Natural killer cell (primary cell): ENCODE data around the gene SLC9A7. TPM values are rescaled to one million over a fixed set of nuclear protein-coding genes. Genes with fewer than 3 reads are reported as not detected.

ENCODE experiments used
- ATAC-seq, 3 donors: fragments of 150-1000 bp in 2 of 3; fragments of 200-7000 bp in 1 of 3; cut with Tn5 transposase; 1 replicate in 1 of 3; 2 replicates in 2 of 3; pipeline ENCODE4 v1.10.0; 2021; ENCODE audit warnings: mild to moderate bottlenecking in 2 of 3, moderate library complexity in 2 of 3
- DNase-seq, 2 donors: peaks; one replicate each; pipeline versions ENCODE4 v3.0.0 to v3.0.0-alpha.2; 2013 to 2021; ENCODE audit warnings: mixed read lengths in 1 of 2
- H3K27ac ChIP-seq: one replicate; pipeline ENCODE4 v1.5.1; 2013; ENCODE audit warnings: mild to moderate bottlenecking, low read length
- H3K27me3 ChIP-seq: one replicate; pipeline ENCODE4 v1.6.1; 2013; ENCODE audit warnings: low read length; ENCODE audit not compliant: control insufficient read depth, insufficient read depth
- H3K36me3 ChIP-seq: one replicate; pipeline ENCODE4 v1.6.1; 2013; ENCODE audit warnings: low read length; ENCODE audit not compliant: control insufficient read depth, insufficient read depth
- H3K4me1 ChIP-seq: one replicate; pipeline ENCODE4 v1.6.1; 2013; ENCODE audit warnings: low read length; ENCODE audit not compliant: control insufficient read depth, insufficient read depth
- H3K4me3 ChIP-seq: one replicate; pipeline ENCODE4 v1.5.1; 2013; ENCODE audit warnings: low read length
- H3K9me3 ChIP-seq: one replicate; pipeline ENCODE4 v1.6.1; 2013; ENCODE audit warnings: low read length; ENCODE audit not compliant: control insufficient read depth, insufficient read depth
- H3K27ac Mint-ChIP-seq, 2 donors: one replicate each; pipeline ENCODE4 v1.8.0; 2022; ENCODE audit warnings: mild to moderate bottlenecking in 2 of 2, mixed read lengths in 2 of 2, moderate library complexity in 1 of 2
- H3K27me3 Mint-ChIP-seq, 2 donors: one replicate each; pipeline ENCODE4 v1.8.0; 2022; ENCODE audit warnings: low read depth in 2 of 2, mixed read lengths in 2 of 2
- H3K36me3 Mint-ChIP-seq: one replicate; pipeline ENCODE4 v1.8.0; 2022; ENCODE audit warnings: mixed read lengths
- H3K4me1 Mint-ChIP-seq, 2 donors: one replicate each; pipeline ENCODE4 v1.8.0; 2022; ENCODE audit warnings: mixed read lengths in 2 of 2
- H3K4me3 Mint-ChIP-seq: one replicate; pipeline ENCODE4 v1.8.0; 2022; ENCODE audit warnings: mild to moderate bottlenecking, moderate library complexity, mixed read lengths
- H3K9me3 Mint-ChIP-seq, 2 donors: one replicate each; pipeline ENCODE4 v1.8.0; 2022; ENCODE audit warnings: mixed read lengths in 2 of 2
- WGBS: methylation state at CpG from one replicate; pipeline ENCODE4 v1.1.7; 2013; ENCODE audit warnings: missing lambda C conversion rate; ENCODE audit not compliant: insufficient coverage; 5-methylcytosine and 5-hydroxymethylcytosine counted together
- intact Hi-C: fragments of 100-400 bp; cut with micrococcal nuclease; formaldehyde crosslinking; loops from one replicate; pipeline ENCODE4 v1.14.2; 2022
- total RNA-seq, 4 donors: library from RNA; stranded (reverse); fragments of 120-200 nt in 1 of 4; gene quantifications; one replicate each; pipeline versions ENCODE4 v1.2.3 to v1.2.4, GENCODE V29; 2013 to 2022
- TF ChIP-seq, protein P1 (sequence below): fragments of 200-600 bp; IDR thresholded peaks from one replicate; pipeline ENCODE4 v1.8.0; 2022; ENCODE audit warnings: antibody characterized with exemption

SLC9A7 gene
- total RNA-seq, 3 donors from 2014 or later (not counting 1 experiment from before 2014, with no cell fraction given), result 0.39 to 1.1 (median 0.75) TPM

DNA sequence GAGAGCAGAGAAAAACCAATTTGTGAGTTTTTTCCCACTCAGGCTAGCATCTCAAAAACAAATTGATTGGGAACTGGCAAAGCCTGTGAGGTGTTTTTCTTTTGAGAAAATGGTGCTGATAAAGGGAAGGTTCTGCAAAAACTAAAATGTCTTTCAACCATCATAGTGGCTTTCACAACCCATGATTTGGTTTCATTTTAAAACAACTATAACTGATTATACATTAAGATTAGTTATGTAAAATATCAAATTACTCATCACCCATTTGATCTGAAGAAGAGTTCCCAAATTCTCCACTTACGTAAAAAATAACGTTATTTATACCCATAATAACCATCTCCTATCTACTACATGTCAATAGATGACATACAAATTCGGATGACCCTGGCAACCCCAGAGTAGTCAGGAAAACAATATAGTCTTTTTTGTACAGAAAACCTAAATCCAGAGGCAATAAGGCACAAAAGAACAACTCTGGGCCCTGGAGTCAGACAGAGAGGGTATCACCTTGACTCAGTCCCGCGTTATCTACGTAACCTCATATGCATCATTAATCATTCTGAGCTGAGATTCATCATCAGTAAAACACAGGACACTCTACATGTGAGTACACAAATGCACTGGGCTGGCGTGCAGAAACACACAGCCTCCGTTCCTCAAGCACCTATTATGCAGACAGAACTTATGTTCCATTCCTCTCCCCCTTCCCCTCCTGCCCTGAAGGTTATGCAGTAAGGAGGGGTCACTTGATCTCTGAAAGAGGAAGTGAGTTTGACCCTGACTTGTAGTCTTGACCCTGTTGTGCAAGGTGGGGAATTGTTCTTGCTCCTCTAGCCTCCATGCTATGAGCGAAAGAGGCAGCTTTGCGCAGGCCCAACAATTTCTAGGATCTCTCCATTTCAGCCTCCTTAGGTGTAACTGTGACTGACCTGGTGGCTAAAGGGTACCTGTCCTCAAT, 82.2 kb downstream of the SLC9A7 start:
- H3K4me3 ChIP-seq, result no peak overlapping the region
- H3K27me3 Mint-ChIP-seq, result peaks cover 0 to 15% of the 10 kb centered on the region in 2 donors
- WGBS, result 90% methylated on average over 5 of the region's 10 CpGs
- no peak overlapping the region for H3K27ac Mint-ChIP-seq
- H3K36me3 ChIP-seq, result no peaks in the 10 kb centered on the region
- intact Hi-C loops, result no loop called here
- no peaks in the 10 kb centered on the region for H3K9me3 ChIP-seq
- H3K36me3 Mint-ChIP-seq, result no peaks in the 10 kb centered on the region
- no peak for ATAC-seq
- no peak for DNase-seq
- H3K4me1 Mint-ChIP-seq, result no peaks in the 10 kb centered on the region
- H3K4me1 ChIP-seq, result no peaks in the 10 kb centered on the region
- H3K9me3 Mint-ChIP-seq, result no peaks in the 10 kb centered on the region
- TF ChIP-seq, protein P1, sequence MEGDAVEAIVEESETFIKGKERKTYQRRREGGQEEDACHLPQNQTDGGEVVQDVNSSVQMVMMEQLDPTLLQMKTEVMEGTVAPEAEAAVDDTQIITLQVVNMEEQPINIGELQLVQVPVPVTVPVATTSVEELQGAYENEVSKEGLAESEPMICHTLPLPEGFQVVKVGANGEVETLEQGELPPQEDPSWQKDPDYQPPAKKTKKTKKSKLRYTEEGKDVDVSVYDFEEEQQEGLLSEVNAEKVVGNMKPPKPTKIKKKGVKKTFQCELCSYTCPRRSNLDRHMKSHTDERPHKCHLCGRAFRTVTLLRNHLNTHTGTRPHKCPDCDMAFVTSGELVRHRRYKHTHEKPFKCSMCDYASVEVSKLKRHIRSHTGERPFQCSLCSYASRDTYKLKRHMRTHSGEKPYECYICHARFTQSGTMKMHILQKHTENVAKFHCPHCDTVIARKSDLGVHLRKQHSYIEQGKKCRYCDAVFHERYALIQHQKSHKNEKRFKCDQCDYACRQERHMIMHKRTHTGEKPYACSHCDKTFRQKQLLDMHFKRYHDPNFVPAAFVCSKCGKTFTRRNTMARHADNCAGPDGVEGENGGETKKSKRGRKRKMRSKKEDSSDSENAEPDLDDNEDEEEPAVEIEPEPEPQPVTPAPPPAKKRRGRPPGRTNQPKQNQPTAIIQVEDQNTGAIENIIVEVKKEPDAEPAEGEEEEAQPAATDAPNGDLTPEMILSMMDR, result no peak
- H3K4me3 Mint-ChIP-seq, result no peak overlapping the region
- H3K27ac ChIP-seq, result no peak overlapping the region
- H3K27me3 ChIP-seq, result no peaks in the 10 kb centered on the region

DNA sequence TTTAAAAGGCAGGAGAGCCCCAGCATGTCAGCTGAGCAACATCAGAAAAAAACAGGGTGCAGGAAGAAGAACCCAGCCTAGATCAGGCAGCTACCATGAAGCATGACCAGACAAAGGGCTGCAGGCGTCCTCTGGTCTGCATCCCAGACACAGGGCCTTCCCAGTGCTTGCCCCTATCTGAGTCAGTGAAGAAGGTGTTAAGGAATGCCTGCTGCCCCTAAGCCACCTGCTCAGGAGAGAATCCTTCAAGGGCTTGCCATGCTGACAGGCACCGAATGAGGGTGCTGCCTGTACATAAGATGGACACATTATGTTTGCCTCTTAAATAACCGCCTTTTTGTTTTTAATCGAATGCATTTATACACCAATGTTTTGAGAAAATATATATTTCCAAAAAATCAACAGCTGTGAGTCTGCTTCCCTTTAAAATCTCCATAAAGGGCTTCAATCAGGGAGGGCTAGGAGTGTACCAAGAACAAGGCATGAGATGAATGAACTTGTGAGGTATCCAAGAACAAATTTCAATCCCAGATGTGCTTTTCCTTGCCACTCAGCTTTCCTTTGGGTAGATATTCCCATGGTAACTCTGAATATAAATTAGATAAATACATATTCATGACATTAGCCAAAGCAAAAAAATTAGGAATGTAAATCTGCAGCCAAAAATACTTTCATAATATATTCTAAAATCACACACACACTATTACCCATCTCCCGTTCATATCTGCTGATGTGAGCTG, 85.1 kb downstream of the SLC9A7 start:
- H3K27ac ChIP-seq, result no peak overlapping the region
- no peak for DNase-seq
- no peaks in the 10 kb centered on the region for H3K36me3 ChIP-seq
- no peaks in the 10 kb centered on the region for H3K4me1 Mint-ChIP-seq
- no peaks in the 10 kb centered on the region for H3K27me3 ChIP-seq
- H3K4me3 Mint-ChIP-seq, result no peak overlapping the region
- no peaks in the 10 kb centered on the region for H3K36me3 Mint-ChIP-seq
- H3K9me3 ChIP-seq, result no peaks in the 10 kb centered on the region
- no peak overlapping the region for H3K4me3 ChIP-seq
- intact Hi-C loops, result no loop called here
- no peak overlapping the region for H3K27ac Mint-ChIP-seq
- peaks cover 0 to 15% of the 10 kb centered on the region in 2 donors for H3K27me3 Mint-ChIP-seq
- H3K4me1 ChIP-seq, result no peaks in the 10 kb centered on the region
- H3K9me3 Mint-ChIP-seq, result no peaks in the 10 kb centered on the region
- TF ChIP-seq, protein P1, result no peak
- 79% methylated on average over 2 of the region's 5 CpGs for WGBS
- no peak for ATAC-seq

DNA sequence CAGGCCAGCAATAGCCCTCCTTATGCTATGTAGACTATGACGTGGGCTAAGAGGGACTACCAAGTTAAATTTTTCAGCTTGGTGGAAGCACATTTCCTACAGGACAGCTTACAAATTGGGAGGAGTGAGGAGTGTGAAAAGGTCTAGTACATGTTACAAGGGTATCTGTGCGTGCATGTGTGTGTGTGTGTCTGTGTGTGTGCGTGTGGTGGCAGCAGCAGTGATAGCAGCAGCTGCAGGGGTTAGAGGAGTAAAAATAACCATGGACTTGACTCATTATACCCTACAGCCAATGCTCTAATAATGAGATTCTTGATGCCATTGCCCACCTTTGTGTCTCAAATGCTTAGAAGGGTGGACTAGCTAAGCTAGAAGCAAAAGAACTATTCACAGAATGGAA, 88.6 kb downstream of the SLC9A7 start:
- H3K4me1 Mint-ChIP-seq, result no peaks in the 10 kb centered on the region
- no peak for DNase-seq
- no peak overlapping the region for H3K27ac ChIP-seq
- H3K27me3 Mint-ChIP-seq, result peaks cover 0 to 15% of the 10 kb centered on the region in 2 donors
- TF ChIP-seq, protein P1, result no peak
- intact Hi-C loops, result no loop called here
- H3K4me1 ChIP-seq, result no peaks in the 10 kb centered on the region
- ATAC-seq, result no peak
- no peak overlapping the region for H3K27ac Mint-ChIP-seq
- WGBS, result 100% methylated on average over 2 of the region's 3 CpGs
- no peaks in the 10 kb centered on the region for H3K27me3 ChIP-seq
- H3K36me3 ChIP-seq, result no peaks in the 10 kb centered on the region
- H3K9me3 ChIP-seq, result no peaks in the 10 kb centered on the region
- H3K36me3 Mint-ChIP-seq, result no peaks in the 10 kb centered on the region
- no peaks in the 10 kb centered on the region for H3K9me3 Mint-ChIP-seq
- H3K4me3 ChIP-seq, result no peak overlapping the region
- no peak overlapping the region for H3K4me3 Mint-ChIP-seq
